ENCODE measurements around the gene LSM5.

The LSM5 gene

DNA sequence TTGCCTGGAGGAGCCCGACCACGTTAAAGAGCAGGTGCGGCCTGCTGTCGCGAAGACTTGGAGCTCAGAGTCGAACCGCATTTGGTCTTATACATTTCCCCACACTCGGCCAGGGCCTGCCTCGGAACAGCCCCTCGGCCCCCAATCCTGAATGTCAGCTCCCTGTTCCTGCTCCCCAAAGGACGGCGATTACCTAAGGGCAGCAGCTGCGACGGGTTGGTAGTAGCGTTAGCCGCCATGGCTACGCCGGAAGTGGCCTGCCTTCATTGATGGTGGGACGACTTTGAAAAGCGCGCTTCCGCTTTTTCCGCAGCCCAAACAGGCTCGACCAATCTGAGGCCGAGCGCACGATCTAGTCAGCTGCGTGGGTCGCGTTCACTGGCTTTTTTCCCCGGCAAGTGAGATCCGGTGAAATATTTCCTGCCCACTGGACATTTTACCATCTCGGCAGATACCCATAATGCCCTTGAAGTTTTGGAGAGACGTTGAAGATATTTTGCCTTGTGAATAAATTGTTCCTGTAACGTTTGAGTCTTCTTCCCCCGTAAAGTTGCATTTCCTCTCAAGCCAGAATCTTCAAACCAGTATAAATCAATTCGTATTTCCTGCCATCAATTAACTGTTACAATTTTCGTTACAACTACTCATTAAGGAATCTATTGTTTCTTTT is at the start of gene LSM5:
Gene LSM5, minus strand, starts transcription at position 254 of the 670 bp plus-strand sequence. Its CDS starts 15 bp downstream, at position 239.
- H3K4me3 ChIP-seq (ENCODE audit: low read length in 2 of 2) = peak within 1 kb of the TSS; percentile 86 to 96
- H3K4me1 ChIP-seq (ENCODE audit: control insufficient read depth in 2 of 2, insufficient read depth in 2 of 2, low read length in 2 of 2) = peaks cover 7 to 13% of the 10 kb centered on the region in 2 donors
- H3K36me3 ChIP-seq (ENCODE audit: control insufficient read depth in 2 of 2, insufficient read depth in 2 of 2, low read length in 2 of 2) = peaks cover 10 to 11% of the 10 kb centered on the region in 2 donors
- H3K27me3 ChIP-seq (ENCODE audit: control insufficient read depth in 2 of 2, insufficient read depth in 2 of 2, low read length in 2 of 2) = no peaks in the 10 kb centered on the region
- no peaks in the 10 kb centered on the region for H3K9me3 ChIP-seq (ENCODE audit: control insufficient read depth in 2 of 2, low read length in 2 of 2)
- H3K27ac ChIP-seq (ENCODE audit: low read depth in 2 of 2, low read length in 2 of 2) = peak within 1 kb of the TSS; percentile 83 to 84
- peak within 1 kb of the TSS; percentile 78 to 82 for H3K9ac ChIP-seq (ENCODE audit: low read depth in 1 of 2, low read length in 2 of 2)

DNA sequence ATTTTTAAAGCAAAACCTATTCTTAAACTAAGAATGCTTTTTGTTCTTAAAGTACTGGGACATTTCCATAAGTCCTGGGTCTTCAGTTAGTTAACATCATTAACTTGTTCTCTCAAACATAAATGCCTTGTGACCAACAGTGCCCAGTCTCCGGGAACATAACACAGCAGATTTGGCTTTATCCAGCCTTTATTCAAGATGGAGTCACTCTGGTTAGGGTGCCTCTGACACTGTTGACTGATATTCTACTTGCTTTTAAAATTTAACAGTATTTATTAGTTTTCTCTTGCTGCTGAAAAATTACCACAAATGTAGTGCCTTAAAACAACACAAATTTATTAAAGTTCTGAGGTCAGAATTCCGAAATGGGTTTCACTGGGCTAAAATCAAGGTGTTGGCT is 49.2 kb upstream of the LSM5 start:
- H3K9me3 ChIP-seq (ENCODE audit: control insufficient read depth in 2 of 2, low read length in 2 of 2) = no peaks in the 10 kb centered on the region
- no peak overlapping the region for H3K27ac ChIP-seq (ENCODE audit: low read depth in 2 of 2, low read length in 2 of 2)
- H3K4me1 ChIP-seq (ENCODE audit: control insufficient read depth in 2 of 2, insufficient read depth in 2 of 2, low read length in 2 of 2) = no peaks in the 10 kb centered on the region
- peaks cover 3 to 5% of the 10 kb centered on the region in 2 donors for H3K36me3 ChIP-seq (ENCODE audit: control insufficient read depth in 2 of 2, insufficient read depth in 2 of 2, low read length in 2 of 2)
- H3K4me3 ChIP-seq (ENCODE audit: low read length in 2 of 2) = no peak overlapping the region
- no peaks in the 10 kb centered on the region for H3K27me3 ChIP-seq (ENCODE audit: control insufficient read depth in 2 of 2, insufficient read depth in 2 of 2, low read length in 2 of 2)
- H3K9ac ChIP-seq (ENCODE audit: low read depth in 1 of 2, low read length in 2 of 2) = no peak overlapping the region

DNA sequence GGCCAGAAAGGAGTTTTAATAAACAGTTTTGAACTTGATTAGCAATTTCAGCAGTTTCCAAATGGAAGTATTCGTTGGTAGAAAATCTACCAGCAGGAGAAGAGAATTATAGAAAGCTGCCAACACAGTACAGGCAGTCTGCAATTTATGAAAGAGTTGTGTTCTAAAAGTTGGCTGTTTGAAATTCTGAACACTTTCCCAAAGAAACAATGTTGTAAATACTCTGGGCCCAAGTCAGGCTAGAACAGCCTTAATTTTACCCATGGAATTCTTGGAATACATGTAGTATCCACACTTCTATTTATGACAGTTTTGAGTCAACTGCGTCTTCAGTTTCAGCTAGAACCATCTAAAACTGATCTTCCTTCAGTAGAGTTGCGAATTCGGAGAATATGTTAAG is 47.6 kb upstream of the LSM5 start:
- H3K9me3 ChIP-seq (ENCODE audit: control insufficient read depth in 2 of 2, low read length in 2 of 2) = no peaks in the 10 kb centered on the region
- H3K9ac ChIP-seq (ENCODE audit: low read depth in 1 of 2, low read length in 2 of 2) = no peak overlapping the region
- H3K27me3 ChIP-seq (ENCODE audit: control insufficient read depth in 2 of 2, insufficient read depth in 2 of 2, low read length in 2 of 2) = no peaks in the 10 kb centered on the region
- H3K4me3 ChIP-seq (ENCODE audit: low read length in 2 of 2) = no peak overlapping the region
- H3K27ac ChIP-seq (ENCODE audit: low read depth in 2 of 2, low read length in 2 of 2) = no peak overlapping the region
- no peaks in the 10 kb centered on the region for H3K36me3 ChIP-seq (ENCODE audit: control insufficient read depth in 2 of 2, insufficient read depth in 2 of 2, low read length in 2 of 2)
- no peaks in the 10 kb centered on the region for H3K4me1 ChIP-seq (ENCODE audit: control insufficient read depth in 2 of 2, insufficient read depth in 2 of 2, low read length in 2 of 2)

DNA sequence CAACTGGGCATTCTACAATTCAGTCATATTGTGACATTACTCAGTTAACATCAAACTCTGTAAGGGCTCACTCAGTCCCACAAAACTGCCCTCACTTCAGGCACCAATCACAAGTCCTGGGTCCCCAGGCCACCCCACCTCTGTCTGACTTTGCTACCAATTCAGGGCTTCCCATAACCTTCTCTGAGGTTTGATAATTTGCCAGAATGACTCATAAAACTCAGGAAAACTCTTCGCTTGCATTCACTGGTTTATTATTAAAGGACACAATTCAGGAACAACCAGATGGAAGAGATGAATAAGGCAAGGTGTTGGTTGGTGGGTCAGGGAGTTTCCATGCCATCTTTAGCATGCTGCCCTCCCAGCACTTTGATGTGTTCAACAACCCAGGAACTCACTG is 46.4 kb upstream of the LSM5 start:
- Histone ChIP-seq H3K9me3 (ENCODE audit: control insufficient read depth in 2 of 2, low read length in 2 of 2) (no peaks in the 10 kb centered on the region), H3K4me3 (ENCODE audit: low read length in 2 of 2) (no peak overlapping the region), H3K27me3 (ENCODE audit: control insufficient read depth in 2 of 2, insufficient read depth in 2 of 2, low read length in 2 of 2) (no peaks in the 10 kb centered on the region), H3K36me3 (ENCODE audit: control insufficient read depth in 2 of 2, insufficient read depth in 2 of 2, low read length in 2 of 2) (peaks cover 0 to 3% of the 10 kb centered on the region in 2 donors), H3K4me1 (ENCODE audit: control insufficient read depth in 2 of 2, insufficient read depth in 2 of 2, low read length in 2 of 2) (peaks cover 0 to 2% of the 10 kb centered on the region in 2 donors), H3K9ac (ENCODE audit: low read depth in 1 of 2, low read length in 2 of 2) (no peak overlapping the region), H3K27ac (ENCODE audit: low read depth in 2 of 2, low read length in 2 of 2) (no peak overlapping the region)

DNA sequence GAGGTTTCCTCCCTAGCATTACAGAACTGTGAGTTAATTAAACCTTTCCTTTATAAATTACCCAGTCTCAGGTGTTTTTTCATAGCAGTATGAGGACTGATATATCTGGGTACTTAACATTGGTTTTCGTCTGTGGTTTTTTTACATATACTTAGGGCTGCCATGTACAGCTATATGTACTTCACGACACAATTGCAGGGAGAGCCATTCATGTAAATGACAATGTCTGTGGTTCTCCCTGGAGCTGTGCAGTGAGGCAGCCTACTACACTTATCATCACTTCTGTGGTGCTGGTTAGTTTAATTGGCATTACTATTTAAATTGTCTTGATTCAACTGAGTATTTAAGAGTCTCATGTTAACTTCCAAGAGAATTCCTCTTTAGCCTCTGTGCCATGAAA is 45.8 kb upstream of the LSM5 start:
- H3K9ac ChIP-seq (ENCODE audit: low read depth in 1 of 2, low read length in 2 of 2) = no peak overlapping the region
- peaks cover 0 to 7% of the 10 kb centered on the region in 2 donors for H3K36me3 ChIP-seq (ENCODE audit: control insufficient read depth in 2 of 2, insufficient read depth in 2 of 2, low read length in 2 of 2)
- H3K27me3 ChIP-seq (ENCODE audit: control insufficient read depth in 2 of 2, insufficient read depth in 2 of 2, low read length in 2 of 2) = no peaks in the 10 kb centered on the region
- no peaks in the 10 kb centered on the region for H3K9me3 ChIP-seq (ENCODE audit: control insufficient read depth in 2 of 2, low read length in 2 of 2)
- H3K4me1 ChIP-seq (ENCODE audit: control insufficient read depth in 2 of 2, insufficient read depth in 2 of 2, low read length in 2 of 2) = peaks cover 0 to 4% of the 10 kb centered on the region in 2 donors
- H3K27ac ChIP-seq (ENCODE audit: low read depth in 2 of 2, low read length in 2 of 2) = no peak overlapping the region
- no peak overlapping the region for H3K4me3 ChIP-seq (ENCODE audit: low read length in 2 of 2)

DNA sequence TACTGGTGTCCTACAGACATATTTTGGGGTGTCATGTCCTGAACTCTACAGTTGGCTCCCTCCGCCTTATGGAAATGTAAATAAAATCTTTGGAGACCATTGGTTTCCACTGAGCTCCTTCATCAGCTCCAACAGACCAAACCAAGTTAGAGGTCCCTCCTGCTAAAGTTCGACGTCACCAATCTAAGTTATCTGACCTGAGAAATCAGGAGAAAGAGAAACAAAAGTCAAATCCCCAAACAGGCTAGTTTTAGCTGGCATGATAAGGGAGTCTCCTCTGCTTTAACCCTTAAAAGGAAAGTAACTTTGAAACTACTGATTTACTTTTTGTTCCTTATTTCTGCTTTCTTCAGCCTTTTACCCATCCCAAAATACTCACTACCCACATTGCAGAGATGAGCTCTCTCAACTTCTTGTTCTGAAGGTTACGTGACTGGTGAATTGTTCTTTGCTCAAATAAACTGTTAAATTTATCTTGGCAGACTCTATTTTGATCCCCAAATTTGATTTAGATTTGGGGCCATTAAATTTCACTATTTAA is 45.1 kb upstream of the LSM5 start:
- Histone ChIP-seq H3K9me3 (ENCODE audit: control insufficient read depth in 2 of 2, low read length in 2 of 2) (no peaks in the 10 kb centered on the region), H3K27me3 (ENCODE audit: control insufficient read depth in 2 of 2, insufficient read depth in 2 of 2, low read length in 2 of 2) (no peaks in the 10 kb centered on the region), H3K4me1 (ENCODE audit: control insufficient read depth in 2 of 2, insufficient read depth in 2 of 2, low read length in 2 of 2) (peaks cover 0 to 4% of the 10 kb centered on the region in 2 donors), H3K27ac (ENCODE audit: low read depth in 2 of 2, low read length in 2 of 2) (no peak overlapping the region), H3K9ac (ENCODE audit: low read depth in 1 of 2, low read length in 2 of 2) (no peak overlapping the region), H3K36me3 (ENCODE audit: control insufficient read depth in 2 of 2, insufficient read depth in 2 of 2, low read length in 2 of 2) (peaks cover 0 to 7% of the 10 kb centered on the region in 2 donors), H3K4me3 (ENCODE audit: low read length in 2 of 2) (no peak overlapping the region)

DNA sequence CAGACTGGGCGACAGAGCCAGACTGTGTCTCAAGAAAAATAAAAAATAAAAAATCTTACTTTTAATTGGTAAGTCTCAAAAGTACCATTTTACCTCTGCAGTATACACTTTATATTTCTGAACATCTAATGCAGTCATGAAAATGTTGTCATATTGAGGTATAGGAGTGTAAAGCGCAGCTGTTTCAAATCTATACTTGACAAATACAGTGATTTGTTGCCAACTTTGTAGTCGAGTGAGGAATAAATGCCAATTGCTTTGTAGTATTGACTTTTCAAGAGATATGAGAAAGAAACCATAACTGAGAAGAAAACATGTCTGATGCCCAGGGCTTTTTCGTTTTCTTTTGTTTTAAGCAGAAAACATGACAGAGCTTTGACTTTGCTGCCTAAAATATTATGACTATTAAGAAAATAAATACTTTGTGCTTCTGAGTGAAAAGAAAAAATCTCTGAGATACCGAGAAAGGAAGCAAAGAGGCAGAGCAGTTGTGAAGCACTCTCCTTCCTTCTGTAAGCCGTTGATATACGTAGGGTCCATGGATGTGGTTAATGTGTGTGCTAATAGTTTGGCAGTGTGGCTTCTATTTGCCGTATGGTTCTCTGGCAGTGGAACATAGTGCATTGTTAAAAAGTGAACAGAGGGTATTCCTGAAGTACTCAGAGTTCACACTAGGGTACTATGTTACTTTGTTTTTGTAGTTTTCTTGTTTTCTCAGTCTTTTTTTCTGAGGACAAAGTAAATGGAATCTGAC is 43.3 kb upstream of the LSM5 start:
- H3K4me3 ChIP-seq (ENCODE audit: low read length in 2 of 2) = no peak overlapping the region
- peaks cover 0 to 7% of the 10 kb centered on the region in 2 donors for H3K36me3 ChIP-seq (ENCODE audit: control insufficient read depth in 2 of 2, insufficient read depth in 2 of 2, low read length in 2 of 2)
- peaks cover 0 to 4% of the 10 kb centered on the region in 2 donors for H3K4me1 ChIP-seq (ENCODE audit: control insufficient read depth in 2 of 2, insufficient read depth in 2 of 2, low read length in 2 of 2)
- no peaks in the 10 kb centered on the region for H3K27me3 ChIP-seq (ENCODE audit: control insufficient read depth in 2 of 2, insufficient read depth in 2 of 2, low read length in 2 of 2)
- H3K9ac ChIP-seq (ENCODE audit: low read depth in 1 of 2, low read length in 2 of 2) = no peak overlapping the region
- no peak overlapping the region for H3K27ac ChIP-seq (ENCODE audit: low read depth in 2 of 2, low read length in 2 of 2)
- H3K9me3 ChIP-seq (ENCODE audit: control insufficient read depth in 2 of 2, low read length in 2 of 2) = no peaks in the 10 kb centered on the region

DNA sequence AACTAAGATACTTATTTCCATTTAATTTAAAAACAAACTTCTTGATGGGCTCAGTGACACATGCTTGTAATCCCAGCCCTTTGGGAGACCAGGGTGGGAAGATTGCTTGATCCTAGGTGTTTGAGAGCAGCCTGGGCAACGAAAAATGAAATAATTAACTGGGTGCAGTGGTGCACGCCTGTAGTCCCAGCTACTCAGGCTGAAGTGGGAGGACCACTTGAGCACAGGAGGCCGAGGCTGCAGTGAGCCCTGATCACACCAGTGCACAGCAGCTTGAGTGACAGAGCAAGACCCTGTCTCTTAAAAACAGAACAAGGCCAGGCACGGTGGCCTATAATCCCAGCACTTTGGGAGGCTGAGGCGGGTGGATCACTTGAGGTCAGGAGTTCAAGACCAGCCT is 42.5 kb upstream of the LSM5 start:
- H3K9ac ChIP-seq (ENCODE audit: low read depth in 1 of 2, low read length in 2 of 2) = no peak overlapping the region
- H3K4me3 ChIP-seq (ENCODE audit: low read length in 2 of 2) = no peak overlapping the region
- H3K27me3 ChIP-seq (ENCODE audit: control insufficient read depth in 2 of 2, insufficient read depth in 2 of 2, low read length in 2 of 2) = no peaks in the 10 kb centered on the region
- no peak overlapping the region for H3K27ac ChIP-seq (ENCODE audit: low read depth in 2 of 2, low read length in 2 of 2)
- H3K36me3 ChIP-seq (ENCODE audit: control insufficient read depth in 2 of 2, insufficient read depth in 2 of 2, low read length in 2 of 2) = peaks cover 0 to 7% of the 10 kb centered on the region in 2 donors
- H3K4me1 ChIP-seq (ENCODE audit: control insufficient read depth in 2 of 2, insufficient read depth in 2 of 2, low read length in 2 of 2) = peaks cover 0 to 4% of the 10 kb centered on the region in 2 donors
- no peaks in the 10 kb centered on the region for H3K9me3 ChIP-seq (ENCODE audit: control insufficient read depth in 2 of 2, low read length in 2 of 2)

DNA sequence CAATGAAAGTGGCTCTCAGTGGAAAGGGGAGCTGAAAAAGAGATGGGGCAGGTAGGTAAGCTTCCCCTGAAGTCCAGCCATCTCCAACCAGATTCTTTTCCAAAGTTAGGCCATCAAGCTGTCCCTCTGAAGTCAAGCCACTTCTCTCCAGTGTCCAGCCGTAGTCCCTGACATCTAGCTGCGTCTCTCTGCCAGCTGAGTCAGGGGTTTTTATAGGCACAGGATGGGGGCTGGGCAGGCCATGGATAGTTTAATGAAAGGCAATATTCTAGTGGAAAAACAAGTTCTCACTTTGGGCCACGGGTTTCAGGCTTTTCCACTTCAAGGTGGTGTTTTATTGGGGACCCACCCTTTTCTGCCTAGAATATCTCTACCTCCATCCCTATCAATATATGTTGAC is 41.9 kb upstream of the LSM5 start:
- peaks cover 0 to 7% of the 10 kb centered on the region in 2 donors for H3K36me3 ChIP-seq (ENCODE audit: control insufficient read depth in 2 of 2, insufficient read depth in 2 of 2, low read length in 2 of 2)
- no peak overlapping the region for H3K4me3 ChIP-seq (ENCODE audit: low read length in 2 of 2)
- H3K9ac ChIP-seq (ENCODE audit: low read depth in 1 of 2, low read length in 2 of 2) = no peak overlapping the region
- peaks cover 0 to 4% of the 10 kb centered on the region in 2 donors for H3K4me1 ChIP-seq (ENCODE audit: control insufficient read depth in 2 of 2, insufficient read depth in 2 of 2, low read length in 2 of 2)
- H3K9me3 ChIP-seq (ENCODE audit: control insufficient read depth in 2 of 2, low read length in 2 of 2) = no peaks in the 10 kb centered on the region
- no peaks in the 10 kb centered on the region for H3K27me3 ChIP-seq (ENCODE audit: control insufficient read depth in 2 of 2, insufficient read depth in 2 of 2, low read length in 2 of 2)
- H3K27ac ChIP-seq (ENCODE audit: low read depth in 2 of 2, low read length in 2 of 2) = no peak overlapping the region

DNA sequence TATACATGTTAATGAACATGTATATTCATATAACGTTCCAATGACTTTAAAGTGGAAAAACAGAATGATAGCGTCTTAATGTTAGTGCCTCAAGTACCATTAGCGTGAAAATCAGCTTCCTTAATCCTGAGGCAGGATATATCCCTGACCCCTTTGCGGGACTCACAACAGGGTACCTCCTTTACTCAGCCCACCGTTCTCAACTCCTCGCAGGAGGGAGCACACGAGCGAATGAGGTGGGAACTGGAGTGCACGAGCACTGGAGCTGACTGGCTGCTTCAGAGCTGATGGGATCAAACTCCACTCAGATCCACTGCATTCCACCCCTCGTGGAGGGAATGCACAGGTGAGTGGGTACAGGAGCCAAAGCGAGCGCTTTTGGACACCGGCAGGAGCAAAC is 41.2 kb upstream of the LSM5 start:
- Histone ChIP-seq H3K27me3 (ENCODE audit: control insufficient read depth in 2 of 2, insufficient read depth in 2 of 2, low read length in 2 of 2) (no peaks in the 10 kb centered on the region), H3K4me3 (ENCODE audit: low read length in 2 of 2) (no peak overlapping the region), H3K27ac (ENCODE audit: low read depth in 2 of 2, low read length in 2 of 2) (no peak overlapping the region), H3K9ac (ENCODE audit: low read depth in 1 of 2, low read length in 2 of 2) (no peak overlapping the region), H3K4me1 (ENCODE audit: control insufficient read depth in 2 of 2, insufficient read depth in 2 of 2, low read length in 2 of 2) (peaks cover 0 to 4% of the 10 kb centered on the region in 2 donors), H3K36me3 (ENCODE audit: control insufficient read depth in 2 of 2, insufficient read depth in 2 of 2, low read length in 2 of 2) (peaks cover 0 to 7% of the 10 kb centered on the region in 2 donors), H3K9me3 (ENCODE audit: control insufficient read depth in 2 of 2, low read length in 2 of 2) (no peaks in the 10 kb centered on the region)
